ENCODE measurements around the gene EPB41L1. TPM values are rescaled to one million over a fixed set of nuclear protein-coding genes. Genes with fewer than 3 reads are reported as not detected.

The EPB41L1 gene
- total RNA-seq, 1 experiment from 2014 or later: 42.1 TPM

DNA sequence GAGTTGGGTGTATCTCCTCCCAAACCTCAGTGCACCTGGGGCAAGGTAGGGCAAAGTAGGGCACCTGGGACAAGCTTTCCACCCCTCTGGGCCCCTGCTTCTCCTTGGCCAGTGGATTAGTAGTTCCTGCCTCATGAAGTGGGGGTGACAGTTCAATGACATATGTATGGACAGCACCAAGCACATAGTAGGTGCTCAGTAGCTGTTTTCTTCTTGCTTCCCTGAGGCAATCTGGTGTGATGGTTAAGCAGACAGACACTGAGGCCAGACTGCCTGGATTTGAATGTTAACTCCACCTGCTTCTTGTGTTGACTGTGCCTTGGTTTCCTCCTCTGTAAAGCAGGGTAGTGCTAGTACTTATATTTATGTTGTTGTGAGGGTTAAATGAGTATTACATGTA lies 25.8 kb downstream of the EPB41L1 start:
- ATAC-seq (no peak), DNase-seq (ENCODE audit: low read depth, low spot score) (no peak)
- no peak overlapping the region for H3K9ac ChIP-seq (ENCODE audit: low read length)
- H3K4me1 ChIP-seq (ENCODE audit: control insufficient read depth in 1 of 2, insufficient read depth in 2 of 2, low read length in 2 of 2): no peaks in the 10 kb centered on the region
- intact Hi-C loops (cut with micrococcal nuclease): no loop called here
- no peak for TF ChIP-seq CBX3 (IDR thresholded peaks at IDR 0.05; ENCODE audit: low read depth)
- no peak for TF ChIP-seq YY1 (IDR thresholded peaks at IDR 0.05; ENCODE audit: extremely low read depth, insufficient replicate concordance, low read depth, low read length)
- TF ChIP-seq EZH2 (IDR thresholded peaks at IDR 0.05): no peak
- TF ChIP-seq EGR1 (IDR thresholded peaks at IDR 0.05; ENCODE audit: low read depth): no peak
- no peak for TF ChIP-seq SP1 (IDR thresholded peaks at IDR 0.05; ENCODE audit: low read depth)
- TF ChIP-seq SIN3A (IDR thresholded peaks at IDR 0.05; ENCODE audit: low read depth): no peak
- TF ChIP-seq CTCF (IDR thresholded peaks at IDR 0.05 in 2 of 3, conservative IDR thresholded peaks at IDR 0.05 in 1 of 3; ENCODE audit: borderline replicate concordance in 1 of 3, insufficient read depth in 1 of 3, low read depth in 2 of 3, low read length in 2 of 3): no peak
- TF ChIP-seq, protein P1, sequence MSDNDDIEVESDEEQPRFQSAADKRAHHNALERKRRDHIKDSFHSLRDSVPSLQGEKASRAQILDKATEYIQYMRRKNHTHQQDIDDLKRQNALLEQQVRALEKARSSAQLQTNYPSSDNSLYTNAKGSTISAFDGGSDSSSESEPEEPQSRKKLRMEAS (IDR thresholded peaks at IDR 0.05): no peak
- no peak for TF ChIP-seq POLR2A (IDR thresholded peaks at IDR 0.05; ENCODE audit: borderline replicate concordance, extremely low read depth, insufficient read depth, insufficient read length)
- TF ChIP-seq ZFX (IDR thresholded peaks at IDR 0.05): no peak
- TF ChIP-seq CEBPB (IDR thresholded peaks at IDR 0.05; ENCODE audit: low read depth): no peak
- TF ChIP-seq EZH2phosphoT487 (IDR thresholded peaks at IDR 0.05; ENCODE audit: borderline replicate concordance): no peak
- no peak for TF ChIP-seq FOSL1 (IDR thresholded peaks at IDR 0.05; ENCODE audit: low read depth)
- TF ChIP-seq ELF1 (IDR thresholded peaks at IDR 0.05; ENCODE audit: borderline replicate concordance, low read depth): no peak
- no peak for TF ChIP-seq POLR2AphosphoS5 (IDR thresholded peaks at IDR 0.05; ENCODE audit: low read depth, low read length)
- no peak overlapping the region for H3K27ac ChIP-seq (ENCODE audit: low read depth, low read length)
- no peak overlapping the region for H3K4me2 ChIP-seq (ENCODE audit: low read length)
- no peaks in the 10 kb centered on the region for H3K9me3 ChIP-seq (ENCODE audit: control insufficient read depth in 1 of 2, insufficient read depth in 1 of 2, low read depth in 1 of 2, low read length in 2 of 2)
- no peaks in the 10 kb centered on the region for H4K20me1 ChIP-seq (ENCODE audit: insufficient read depth)
- no peaks in the 10 kb centered on the region for H3K27me3 ChIP-seq (ENCODE audit: insufficient read depth, low read length)
- no peak overlapping the region for H3K4me3 ChIP-seq (replicated peaks in 1 of 2; ENCODE audit: low read depth in 1 of 2, low read length in 2 of 2)
- no peaks in the 10 kb centered on the region for H3K9me2 ChIP-seq (ENCODE audit: insufficient read depth)
- H3K79me2 ChIP-seq (ENCODE audit: insufficient read depth, low read length): no peaks in the 10 kb centered on the region
- POLR2A ChIA-PET: no interaction called here
- no peaks in the 10 kb centered on the region; a peak in 1 of 4 replicates for H3K36me3 ChIP-seq (ENCODE audit: control insufficient read depth in 1 of 2, insufficient read depth in 2 of 2, low read length in 2 of 2)
- BruUV-seq (replicated peaks): no TSS peak
- H2AFZ ChIP-seq (ENCODE audit: low read depth, low read length, poor library complexity, severe bottlenecking): no peak overlapping the region
- RAD21 ChIA-PET (ENCODE audit: low non-redundant PET in 1 of 2, low total read pairs in 2 of 2, uncharacterized antibody in 2 of 2, unreplicated experiment in 2 of 2): no interaction called here
- CTCF ChIA-PET: interaction anchor here (1.2 kb wide), 1 partner anchor 22 kb away, joined by 3 read pairs; no protein-coding TSS in a partner anchor
